MG63 (cell line): ENCODE measurements around the gene CDC42BPG. TPM values are rescaled to one million over a fixed set of nuclear protein-coding genes. Genes with fewer than 3 reads are reported as not detected.
"Not testable (repeated sequence)": the region's sequence is repeated elsewhere in the genome, so short reads cannot be mapped to it uniquely, and the experiment has no call there.

Experiments
- DNase-seq: peaks from one replicate; pipeline ENCODE4 v3.0.0-alpha.2; 2020
- H3K27me3 ChIP-seq: fragments of 250-450 bp; sonication (Bioruptor Pico); 2 replicates; pipeline ENCODE4 v1.5.1; 2020; ENCODE audit warnings: mild to moderate bottlenecking, moderate library complexity
- H3K36me3 ChIP-seq: fragments of 250-450 bp; sonication (Bioruptor Pico); 2 replicates; pipeline ENCODE4 v1.5.1; 2020; ENCODE audit warnings: mild to moderate bottlenecking, moderate library complexity
- H3K4me3 ChIP-seq: fragments of 250-450 bp; sonication (Bioruptor Pico); 2 replicates; pipeline ENCODE4 v1.5.1; 2020; ENCODE audit warnings: mild to moderate bottlenecking, moderate library complexity
- H3K9me3 ChIP-seq: fragments of 250-450 bp; sonication (Bioruptor Pico); 2 replicates; pipeline ENCODE4 v1.5.1; 2020; ENCODE audit warnings: mild to moderate bottlenecking, moderate library complexity
- total RNA-seq: library from RNA; depleted of rRNA; stranded (reverse); fragments of >200 nt; shearing (Covaris generic); gene quantifications from 2 replicates; pipeline ENCODE4 v1.2.3, GENCODE V29; 2014; ENCODE audit warnings: low replicate concordance

The CDC42BPG gene
- total RNA-seq, 1 experiment from 2014 or later = 0.36 TPM

DNA sequence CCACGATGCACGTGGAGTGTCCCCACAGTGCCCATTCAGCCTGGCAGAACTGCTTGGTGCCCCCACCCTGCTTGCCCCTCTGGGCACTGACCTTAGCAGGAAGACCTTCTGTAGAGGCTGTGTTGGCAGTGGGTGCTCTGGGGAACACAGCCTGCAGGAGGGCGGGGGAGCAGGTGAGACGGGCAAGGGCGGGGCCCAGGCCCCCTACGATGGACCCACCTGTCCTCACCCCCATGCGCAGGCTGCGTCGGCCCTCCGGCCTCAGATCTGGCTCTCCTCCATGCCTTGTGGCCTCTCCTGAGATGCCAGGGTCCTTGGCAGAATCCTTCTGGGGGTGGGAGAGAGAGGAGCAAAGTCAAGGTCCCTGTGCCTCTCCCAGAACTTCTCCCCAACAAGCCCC is 10.9 kb downstream of the CDC42BPG start:
- no peak for DNase-seq
- Histone ChIP-seq H3K9me3 (no peaks in the 10 kb centered on the region), H3K4me3 (no peak overlapping the region), H3K27me3 (no peaks in the 10 kb centered on the region), H3K36me3 (no peaks in the 10 kb centered on the region)

GRCh38 chr11:64833198-64833502 is 11.3 kb downstream of the CDC42BPG start:
- no peaks in the 10 kb centered on the region for H3K27me3 ChIP-seq
- no peaks in the 10 kb centered on the region for H3K36me3 ChIP-seq
- no peak for DNase-seq
- no peaks in the 10 kb centered on the region for H3K9me3 ChIP-seq
- H3K4me3 ChIP-seq = no peak overlapping the region

DNA sequence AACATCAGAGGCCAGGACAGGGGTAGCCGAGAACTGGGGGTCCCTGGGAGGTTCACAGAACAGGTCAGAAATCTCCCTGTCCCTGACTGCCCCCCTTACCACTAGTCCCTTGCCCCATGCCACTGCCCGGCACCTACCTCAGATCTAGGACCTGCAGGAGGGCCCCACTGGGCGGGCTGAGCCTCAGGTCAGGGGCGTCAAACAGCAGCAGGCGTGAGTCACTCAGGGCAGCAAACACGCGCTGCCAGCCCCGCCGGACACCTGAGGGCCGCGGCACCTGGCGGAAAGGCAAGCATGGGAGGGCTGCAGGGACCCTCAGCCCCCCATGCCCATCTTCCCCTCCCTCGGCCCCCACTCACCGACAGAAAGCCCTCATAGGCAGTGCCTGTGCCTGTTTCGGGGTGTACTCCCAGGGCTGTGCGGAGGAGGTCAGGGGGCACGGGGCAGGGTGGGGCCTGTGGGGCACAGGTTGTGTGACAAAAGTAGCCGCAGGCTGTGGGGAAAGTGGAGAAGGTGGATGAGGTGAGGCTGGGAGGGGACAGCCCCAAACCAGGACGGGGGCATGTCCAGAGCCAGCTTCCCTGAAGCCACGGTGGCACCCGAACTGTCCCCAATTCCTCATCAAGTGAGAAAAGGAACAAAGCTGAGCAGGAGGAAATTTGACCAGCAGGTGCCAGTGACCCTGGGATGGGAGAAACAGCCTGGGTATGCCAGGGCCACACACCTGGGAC is 11.8 kb downstream of the CDC42BPG start:
- no peaks in the 10 kb centered on the region for H3K9me3 ChIP-seq
- no peak overlapping the region for H3K4me3 ChIP-seq
- H3K36me3 ChIP-seq = no peaks in the 10 kb centered on the region
- DNase-seq = no peak
- H3K27me3 ChIP-seq = no peaks in the 10 kb centered on the region

- H3K27me3 ChIP-seq = no peaks in the 10 kb centered on the region
- H3K9me3 ChIP-seq = no peaks in the 10 kb centered on the region
- H3K4me3 ChIP-seq = no peak overlapping the region
- DNase-seq = no peak
- no peaks in the 10 kb centered on the region for H3K36me3 ChIP-seq
These were observed 13.0 kb downstream of the CDC42BPG start for GRCh38 chr11:64831411-64831891.

GRCh38 chr11:64829536-64830251 is 14.8 kb downstream of the CDC42BPG start:
- no peaks in the 10 kb centered on the region for H3K36me3 ChIP-seq
- H3K27me3 ChIP-seq = no peaks in the 10 kb centered on the region
- no peak for DNase-seq
- no peak overlapping the region for H3K4me3 ChIP-seq
- H3K9me3 ChIP-seq = no peaks in the 10 kb centered on the region

DNA sequence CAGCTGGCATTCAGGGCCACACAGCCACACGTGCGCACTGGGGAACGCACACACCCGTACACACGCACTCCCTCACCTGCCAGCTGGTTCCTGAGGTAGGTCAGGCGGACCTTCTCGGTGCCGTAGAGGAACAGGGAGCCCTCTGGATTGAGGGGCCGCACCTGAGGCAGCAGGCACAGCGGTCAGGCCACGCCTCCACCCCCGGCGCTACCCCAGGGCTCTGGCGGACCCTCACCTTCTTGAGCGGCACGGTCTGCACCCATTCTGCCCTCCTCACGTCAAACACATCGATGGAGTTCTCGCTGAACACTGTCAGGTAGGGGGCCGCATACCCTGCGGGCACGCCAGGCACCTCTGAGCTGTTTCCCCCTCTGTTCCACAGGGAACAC is 17.0 kb downstream of the CDC42BPG start:
- H3K36me3 ChIP-seq = no peaks in the 10 kb centered on the region
- H3K27me3 ChIP-seq = no peaks in the 10 kb centered on the region
- DNase-seq = no peak
- H3K4me3 ChIP-seq = no peak overlapping the region
- no peaks in the 10 kb centered on the region for H3K9me3 ChIP-seq

GRCh38 chr11:64826578-64827450 is 17.6 kb downstream of the CDC42BPG start:
- H3K36me3 ChIP-seq = no peaks in the 10 kb centered on the region
- H3K27me3 ChIP-seq = no peaks in the 10 kb centered on the region
- H3K9me3 ChIP-seq = no peaks in the 10 kb centered on the region
- H3K4me3 ChIP-seq = no peak overlapping the region
- no peak for DNase-seq

GRCh38 chr11:64826062-64826461 is 18.4 kb downstream of the CDC42BPG start:
- DNase-seq = no peak

DNA sequence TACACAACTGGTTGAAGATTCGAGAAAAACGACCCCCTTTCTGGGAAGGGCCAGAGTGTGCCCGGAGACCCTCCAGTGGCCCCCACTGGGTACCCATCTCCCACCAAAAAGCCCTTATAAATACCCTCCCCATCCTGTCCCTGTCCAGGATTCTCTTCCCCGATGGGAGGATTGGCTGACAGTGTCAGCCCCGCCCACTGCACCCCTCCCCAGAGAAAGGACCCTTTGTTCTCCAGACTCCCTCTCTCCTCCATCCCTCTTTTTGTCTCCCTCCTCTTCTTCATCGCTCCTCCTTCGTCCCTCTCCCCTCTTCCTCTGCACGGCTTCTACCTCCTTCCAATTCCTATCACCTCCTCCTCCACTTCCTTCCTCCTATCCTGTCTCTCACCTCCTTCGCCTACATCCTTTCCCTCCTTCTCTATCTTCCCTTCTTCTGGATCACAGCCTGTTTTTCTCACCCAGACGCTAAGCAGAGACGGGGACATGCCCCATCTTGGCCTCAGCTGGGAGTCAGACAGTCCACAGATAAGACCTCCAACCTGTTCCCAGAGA is 20.8 kb downstream of the CDC42BPG start:
- DNase-seq = no peak
- no peaks in the 10 kb centered on the region for H3K27me3 ChIP-seq
- H3K4me3 ChIP-seq = no peak overlapping the region
- no peaks in the 10 kb centered on the region for H3K36me3 ChIP-seq
- no peaks in the 10 kb centered on the region for H3K9me3 ChIP-seq

More at GRCh38 chr11:64826062-64826461, 18.4 kb downstream of the CDC42BPG start:
- Histone ChIP-seq H3K27me3 (no peaks in the 10 kb centered on the region), H3K4me3 (no peak overlapping the region), H3K9me3 (no peaks in the 10 kb centered on the region), H3K36me3 (no peaks in the 10 kb centered on the region)

- Histone ChIP-seq H3K36me3 (no peaks in the 10 kb centered on the region), H3K9me3 (no peaks in the 10 kb centered on the region)
- no peak for DNase-seq
These were observed 27.0 kb downstream of the CDC42BPG start for GRCh38 chr11:64817476-64817875.

GRCh38 chr11:64815433-64815832 is 29.0 kb downstream of the CDC42BPG start:
- DNase-seq, H3K4me3 ChIP-seq, H3K9me3 ChIP-seq, H3K27me3 ChIP-seq, H3K36me3 ChIP-seq: not testable (repeated sequence)

More at GRCh38 chr11:64817476-64817875, 27.0 kb downstream of the CDC42BPG start:
- H3K27me3 ChIP-seq = no peaks in the 10 kb centered on the region
- H3K4me3 ChIP-seq = no peak overlapping the region

- Histone ChIP-seq H3K4me3 (no peak overlapping the region), H3K27me3 (no peaks in the 10 kb centered on the region), H3K9me3 (no peaks in the 10 kb centered on the region), H3K36me3 (no peaks in the 10 kb centered on the region)
- DNase-seq = no peak
These were observed 29.7 kb downstream of the CDC42BPG start for GRCh38 chr11:64814712-64815187.

DNA sequence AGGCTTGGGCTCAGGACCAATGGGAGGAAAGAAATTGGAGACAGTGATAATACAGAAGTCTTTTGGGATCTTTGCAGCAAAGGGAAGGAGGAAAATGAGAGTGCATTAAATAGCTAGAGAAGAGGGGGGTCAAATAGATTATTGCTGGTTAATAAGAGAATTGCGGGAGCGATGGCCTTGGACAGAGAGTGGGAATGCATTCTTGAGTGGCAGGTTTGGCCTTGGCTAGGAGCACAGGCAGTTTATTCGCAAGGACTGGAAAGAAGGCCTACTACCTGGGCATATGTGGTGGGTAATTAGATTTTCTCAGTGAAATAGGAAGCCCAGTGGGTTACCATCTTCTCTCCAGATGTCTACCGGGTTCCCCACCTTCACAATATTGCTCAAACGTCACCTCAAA is 30.6 kb downstream of the CDC42BPG start:
- no peak overlapping the region for H3K4me3 ChIP-seq
- no peaks in the 10 kb centered on the region for H3K9me3 ChIP-seq
- H3K36me3 ChIP-seq = peaks cover 4% of the 10 kb centered on the region; the same call in 1 of the 2 replicates
- no peaks in the 10 kb centered on the region for H3K27me3 ChIP-seq
- no peak for DNase-seq

- H3K36me3 ChIP-seq = peaks cover 11% of the 10 kb centered on the region
- H3K4me3 ChIP-seq = peak overlapping the region; percentile 96
- DNase-seq = peak; percentile 10
- no peaks in the 10 kb centered on the region for H3K27me3 ChIP-seq
- H3K9me3 ChIP-seq = no peaks in the 10 kb centered on the region
These were observed 33.6 kb downstream of the CDC42BPG start for GRCh38 chr11:64810891-64811272.

DNA sequence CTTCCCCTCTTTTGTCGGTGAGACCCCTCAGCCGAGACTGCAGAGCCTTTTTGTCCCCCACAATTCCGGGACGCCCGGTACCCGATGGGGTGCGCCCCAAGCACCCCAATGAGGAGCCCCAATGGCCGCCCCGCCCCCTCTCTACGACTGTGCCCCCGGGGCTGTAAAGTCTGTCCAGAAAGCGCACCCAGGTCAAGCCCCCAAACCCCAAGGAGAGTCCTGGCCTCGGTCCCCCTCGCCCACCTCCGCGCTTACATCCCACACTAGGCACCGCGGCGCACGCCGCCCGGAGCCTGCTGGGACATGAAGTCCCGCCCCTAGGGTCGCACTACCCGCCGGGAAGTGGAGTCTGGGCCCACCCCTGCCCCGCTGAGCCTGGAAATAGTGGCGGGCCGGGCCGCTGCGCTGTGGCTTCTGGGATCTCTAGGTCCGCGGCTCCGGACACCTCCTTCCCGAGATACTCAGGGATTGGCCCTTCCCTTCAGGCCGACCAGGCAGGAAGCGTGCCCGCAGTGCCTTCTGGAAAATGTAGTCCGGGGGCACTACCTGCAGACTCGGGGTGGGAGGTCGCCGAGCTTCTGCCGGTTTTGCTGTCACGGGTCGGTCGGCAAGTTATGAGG is 34.1 kb downstream of the CDC42BPG start, which contains the start of gene MEN1:
MEN1 (minus strand) TSS at position 281 of the 620 bp plus-strand sequence. CDS start 442 bp downstream, outside the sequence.
- Histone ChIP-seq H3K9me3 (no peaks in the 10 kb centered on the region), H3K36me3 (peaks cover 11% of the 10 kb centered on the region), H3K27me3 (no peaks in the 10 kb centered on the region), H3K4me3 (peak within 1 kb of the TSS; percentile 96)
- DNase-seq = peak; percentile 97

GRCh38 chr11:64809781-64810241 is 34.6 kb downstream of the CDC42BPG start:
- Histone ChIP-seq H3K4me3 (peak overlapping the region; percentile 96), H3K9me3 (no peaks in the 10 kb centered on the region), H3K36me3 (peaks cover 11% of the 10 kb centered on the region), H3K27me3 (no peaks in the 10 kb centered on the region)
- DNase-seq = peak; percentile 14
